Measurements from ENCODE around the gene SMAD5. TPM values are rescaled to one million over a fixed set of nuclear protein-coding genes. Genes with fewer than 3 reads are reported as not detected.

SMAD5 gene
- total and polyA plus RNA-seq, 7 donors, result 9.2 to 49.6 (median 35.8) TPM

GRCh38 chr5:136113606-136114005 lies 19.0 kb upstream of the SMAD5 start:
- no peaks in the 10 kb centered on the region for H3K4me1 ChIP-seq
- no peak overlapping the region for H3K4me3 ChIP-seq
- no peaks in the 10 kb centered on the region for H3K36me3 ChIP-seq (ENCODE audit: insufficient read depth in 1 of 2, low read depth in 1 of 2)
- no peaks in the 10 kb centered on the region for H3K27me3 ChIP-seq (ENCODE audit: insufficient read depth in 3 of 3, low read length in 2 of 3)
- TF ChIP-seq CTCF (IDR thresholded peaks at IDR 0.05), result no peak
- DNase-seq (no peak), ATAC-seq (no peak)
- intact Hi-C loops (cut with DNase I), result no loop called here
- H3K27ac ChIP-seq, result no peak overlapping the region
- 78 to 91% (median 88%) methylated on average over 2 of the region's 2 CpGs for WGBS, 3 donors
- H3K9me3 ChIP-seq, result no peaks in the 10 kb centered on the region

- Histone ChIP-seq H3K27me3 (ENCODE audit: insufficient read depth in 3 of 3, low read length in 2 of 3) (no peaks in the 10 kb centered on the region), H3K9me3 (no peaks in the 10 kb centered on the region), H3K4me1 (no peaks in the 10 kb centered on the region), H3K27ac (no peak overlapping the region), H3K36me3 (ENCODE audit: insufficient read depth in 1 of 2, low read depth in 1 of 2) (no peaks in the 10 kb centered on the region), H3K4me3 (no peak overlapping the region)
- WGBS, 3 donors, result 83 to 87% (median 84%) methylated on average over 5 of the region's 5 CpGs
- ATAC-seq, result no peak
- no peak for DNase-seq
- intact Hi-C loops (cut with DNase I), result no loop called here
- no peak for TF ChIP-seq CTCF (IDR thresholded peaks at IDR 0.05)
Measured at GRCh38 chr5:136114414-136115125, 18.1 kb upstream of the SMAD5 start.

GRCh38 chr5:136115183-136115865 lies 17.3 kb upstream of the SMAD5 start:
- ATAC-seq (no peak), DNase-seq (no peak)
- no peak overlapping the region for H3K4me3 ChIP-seq
- WGBS, 3 donors, result 81 to 90% (median 86%) methylated on average over 1 of the region's 1 CpG
- H3K4me1 ChIP-seq, result no peaks in the 10 kb centered on the region
- H3K27ac ChIP-seq, result no peak overlapping the region
- intact Hi-C loops (cut with DNase I), result no loop called here
- no peak for TF ChIP-seq CTCF (IDR thresholded peaks at IDR 0.05)
- no peaks in the 10 kb centered on the region for H3K9me3 ChIP-seq
- H3K27me3 ChIP-seq (ENCODE audit: insufficient read depth in 3 of 3, low read length in 2 of 3), result no peaks in the 10 kb centered on the region
- no peaks in the 10 kb centered on the region for H3K36me3 ChIP-seq (ENCODE audit: insufficient read depth in 1 of 2, low read depth in 1 of 2)

GRCh38 chr5:136120529-136120928 lies 12.1 kb upstream of the SMAD5 start:
- Histone ChIP-seq H3K27me3 (ENCODE audit: insufficient read depth in 3 of 3, low read length in 2 of 3) (no peaks in the 10 kb centered on the region), H3K27ac (no peak overlapping the region), H3K4me3 (no peak overlapping the region), H3K9me3 (no peaks in the 10 kb centered on the region), H3K36me3 (ENCODE audit: insufficient read depth in 1 of 2, low read depth in 1 of 2) (no peaks in the 10 kb centered on the region), H3K4me1 (no peaks in the 10 kb centered on the region)
- no peak for DNase-seq
- intact Hi-C loops (cut with DNase I), result no loop called here
- whole genome bisulfite sequencing, 3 donors, result 77 to 94% (median 84%) methylated on average over 5 of the region's 5 CpGs
- no peak for TF ChIP-seq CTCF (IDR thresholded peaks at IDR 0.05)
- no peak for ATAC-seq

Data from psoas muscle (tissue), 8 donors.